ENCODE data around the gene CD248. TPM values are rescaled to one million over a fixed set of nuclear protein-coding genes. Genes with fewer than 3 reads are reported as not detected.

Gene CD248
- total RNA-seq, 1 donor from 2014 or later, result 31.2 TPM

DNA sequence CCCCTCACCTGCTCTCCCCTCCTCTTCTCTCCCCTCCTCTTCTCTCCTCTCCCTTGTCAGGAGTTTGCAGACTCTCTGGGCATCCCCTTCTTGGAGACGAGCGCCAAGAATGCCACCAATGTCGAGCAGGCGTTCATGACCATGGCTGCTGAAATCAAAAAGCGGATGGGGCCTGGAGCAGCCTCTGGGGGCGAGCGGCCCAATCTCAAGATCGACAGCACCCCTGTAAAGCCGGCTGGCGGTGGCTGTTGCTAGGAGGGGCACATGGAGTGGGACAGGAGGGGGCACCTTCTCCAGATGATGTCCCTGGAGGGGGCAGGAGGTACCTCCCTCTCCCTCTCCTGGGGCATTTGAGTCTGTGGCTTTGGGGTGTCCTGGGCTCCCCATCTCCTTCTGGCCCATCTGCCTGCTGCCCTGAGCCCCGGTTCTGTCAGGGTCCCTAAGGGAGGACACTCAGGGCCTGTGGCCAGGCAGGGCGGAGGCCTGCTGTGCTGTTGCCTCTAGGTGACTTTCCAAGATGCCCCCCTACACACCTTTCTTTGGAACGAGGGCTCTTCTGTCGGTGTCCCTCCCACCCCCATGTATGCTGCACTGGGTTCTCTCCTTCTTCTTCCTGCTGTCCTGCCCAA is 40.7 kb downstream of the CD248 start:
- DNase-seq, result no peak

DNA sequence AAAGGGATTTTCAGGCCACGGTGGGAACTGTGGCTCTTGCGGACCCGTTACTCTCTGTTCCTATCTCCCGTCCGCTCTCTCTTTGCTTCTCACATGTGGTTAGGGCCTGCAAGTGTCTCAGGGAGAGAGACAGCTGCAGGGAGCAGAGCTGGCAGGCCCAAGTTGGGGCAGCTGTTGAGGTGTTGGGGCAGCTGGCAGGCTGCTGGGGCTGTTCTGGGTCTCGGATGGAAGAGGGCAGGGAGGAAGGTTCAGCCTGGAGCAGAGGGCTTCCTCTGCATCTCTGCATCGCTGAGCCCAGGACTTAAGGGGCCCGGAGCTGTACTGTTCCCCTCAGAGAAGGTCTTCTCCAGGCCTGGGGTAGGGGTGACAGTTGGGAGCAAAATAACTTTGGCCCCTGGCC is 41.4 kb downstream of the CD248 start:
- no peak for DNase-seq

DNA sequence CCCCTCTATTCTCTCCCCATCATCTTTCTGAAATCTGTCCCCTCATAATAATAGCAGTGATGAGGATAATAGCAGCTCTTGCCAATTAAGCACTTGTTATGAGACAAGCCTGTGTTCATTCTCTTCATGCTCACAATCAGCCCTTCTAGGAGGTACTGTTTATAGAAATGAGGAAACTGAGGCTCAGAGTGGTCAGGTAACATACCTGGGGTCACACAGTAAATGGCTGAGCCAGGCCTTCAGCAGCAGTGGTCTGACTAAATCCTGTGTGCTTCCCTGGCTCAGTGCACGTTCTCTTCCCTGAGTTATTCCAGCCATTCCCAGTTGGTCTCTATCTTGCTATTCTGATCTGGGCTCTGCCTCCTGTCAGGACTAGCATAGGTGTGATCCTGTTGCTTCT is 42.6 kb downstream of the CD248 start:
- DNase-seq, result no peak

DNA sequence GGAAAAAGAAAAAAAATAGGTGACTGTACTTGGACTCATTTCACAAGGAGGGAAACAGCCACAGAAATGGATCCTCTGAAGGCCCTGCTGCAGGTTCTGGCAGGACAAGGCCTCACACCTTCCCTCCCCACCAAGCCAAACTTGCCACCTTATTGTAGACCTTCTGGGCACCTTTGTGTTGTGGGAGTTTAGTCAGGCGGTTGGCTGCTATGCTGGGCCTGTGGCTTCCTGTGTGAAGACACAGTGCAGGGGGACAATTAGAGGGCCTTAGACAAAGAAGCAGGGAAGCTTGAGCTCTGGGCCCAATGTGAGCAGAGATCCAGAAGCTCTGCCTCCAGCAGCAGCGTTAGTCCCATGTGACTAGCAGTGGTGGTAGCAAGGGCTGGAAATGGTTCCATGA is 44.2 kb downstream of the CD248 start:
- no peak for DNase-seq

DNA sequence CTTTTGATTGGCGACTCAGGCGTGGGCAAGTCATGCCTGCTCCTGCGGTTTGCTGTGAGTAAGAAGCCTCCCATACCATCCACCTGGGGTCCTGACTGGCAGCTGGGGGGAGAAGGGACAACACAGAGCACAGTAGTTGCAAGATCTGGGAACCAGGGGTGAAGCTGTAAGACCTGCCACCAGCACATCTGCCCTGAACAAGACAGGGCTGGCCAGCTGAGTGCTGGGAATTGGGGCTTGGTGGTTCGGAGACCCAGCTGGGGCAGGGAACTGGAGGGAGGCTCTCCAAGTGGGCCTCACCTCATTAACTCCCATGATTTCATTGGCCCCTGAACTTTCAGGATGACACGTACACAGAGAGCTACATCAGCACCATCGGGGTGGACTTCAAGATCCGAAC is 45.0 kb downstream of the CD248 start:
- no peak for DNase-seq

DNA sequence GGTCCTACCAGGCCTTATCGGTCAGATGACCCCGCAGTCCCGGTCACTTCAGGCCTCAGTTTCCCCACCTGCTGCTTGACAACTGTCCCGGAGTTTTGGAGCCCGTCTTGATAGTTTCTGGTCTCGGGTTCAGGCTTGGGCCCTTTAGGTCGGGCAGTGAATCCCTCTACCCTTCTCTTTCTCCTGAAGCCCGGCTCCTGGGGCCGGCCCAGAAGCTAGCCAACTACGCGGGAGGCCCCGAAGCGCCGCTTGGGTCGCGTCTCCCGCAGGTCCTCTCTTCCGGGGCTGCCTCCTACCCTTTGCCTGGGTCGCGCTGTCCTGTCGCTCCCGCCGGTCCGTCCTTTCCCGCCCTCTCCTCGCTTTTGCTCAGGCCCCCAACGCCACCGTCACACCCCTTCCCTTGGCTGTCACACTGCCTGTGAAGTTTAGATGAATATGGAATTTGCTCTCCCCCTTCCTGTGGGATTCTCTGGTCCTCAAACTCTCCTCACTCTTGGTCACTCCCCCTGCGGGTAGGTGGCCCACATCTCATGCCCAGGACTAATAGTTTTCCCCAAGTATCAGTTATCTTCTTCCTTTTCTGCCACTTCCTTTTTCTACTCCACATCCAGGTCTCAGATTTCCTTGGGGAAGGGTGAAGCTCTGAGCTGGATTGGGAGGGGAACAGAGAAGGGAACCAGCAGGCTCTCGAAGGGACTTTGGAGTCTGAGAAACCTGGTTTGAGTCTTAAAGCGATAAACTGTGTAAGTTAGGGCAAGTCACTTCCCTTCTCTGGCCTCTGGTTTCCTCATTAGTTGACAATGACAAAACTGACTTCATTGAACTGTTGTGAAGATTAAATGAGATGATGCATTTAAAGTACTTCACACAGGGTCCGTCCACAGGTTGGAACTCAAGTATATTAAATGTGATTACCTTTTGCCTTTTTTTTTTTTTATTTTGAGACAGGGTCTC is 47.6 kb downstream of the CD248 start:
- DNase-seq, result no peak

DNA sequence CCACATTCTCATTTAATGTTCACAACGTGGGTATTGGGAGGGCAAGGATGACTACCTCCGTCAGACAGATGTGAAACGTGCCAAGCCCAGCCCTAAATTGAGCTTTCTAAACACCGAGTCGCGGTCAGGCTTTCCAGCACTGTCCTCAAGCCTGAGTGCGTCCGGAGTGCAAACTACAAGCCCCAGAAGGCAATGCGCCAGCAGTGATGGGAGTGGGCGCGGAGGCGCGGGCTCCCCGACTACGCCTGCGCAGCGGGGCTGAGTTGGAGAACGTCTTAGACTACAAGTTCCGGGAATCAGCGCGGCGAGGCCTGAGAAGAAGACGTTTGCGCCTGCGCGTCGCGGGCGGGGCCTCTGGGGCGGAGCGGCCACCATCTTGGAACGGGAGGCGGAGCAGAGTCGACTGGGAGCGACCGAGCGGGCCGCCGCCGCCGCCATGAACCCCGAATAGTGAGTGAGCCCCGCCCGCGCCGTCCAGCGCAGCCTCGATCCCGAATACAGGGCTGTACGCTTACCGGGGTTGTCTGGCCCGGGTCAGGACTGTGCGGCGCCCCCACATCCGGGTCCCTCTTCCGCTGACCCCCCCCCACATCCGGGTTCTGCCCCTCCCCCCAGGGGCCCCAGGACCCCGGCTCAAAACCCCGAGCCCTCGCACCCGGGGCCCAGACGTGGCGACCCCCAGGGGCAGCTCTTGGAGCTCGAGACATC is 48.4 kb downstream of the CD248 start, which contains the start of gene RAB1B:
Gene RAB1B (plus strand): TSS at position 396 of the 708 bp plus-strand sequence. CDS start 41 bp downstream, at position 437.
- DNase-seq, result peak; percentile 100

DNA sequence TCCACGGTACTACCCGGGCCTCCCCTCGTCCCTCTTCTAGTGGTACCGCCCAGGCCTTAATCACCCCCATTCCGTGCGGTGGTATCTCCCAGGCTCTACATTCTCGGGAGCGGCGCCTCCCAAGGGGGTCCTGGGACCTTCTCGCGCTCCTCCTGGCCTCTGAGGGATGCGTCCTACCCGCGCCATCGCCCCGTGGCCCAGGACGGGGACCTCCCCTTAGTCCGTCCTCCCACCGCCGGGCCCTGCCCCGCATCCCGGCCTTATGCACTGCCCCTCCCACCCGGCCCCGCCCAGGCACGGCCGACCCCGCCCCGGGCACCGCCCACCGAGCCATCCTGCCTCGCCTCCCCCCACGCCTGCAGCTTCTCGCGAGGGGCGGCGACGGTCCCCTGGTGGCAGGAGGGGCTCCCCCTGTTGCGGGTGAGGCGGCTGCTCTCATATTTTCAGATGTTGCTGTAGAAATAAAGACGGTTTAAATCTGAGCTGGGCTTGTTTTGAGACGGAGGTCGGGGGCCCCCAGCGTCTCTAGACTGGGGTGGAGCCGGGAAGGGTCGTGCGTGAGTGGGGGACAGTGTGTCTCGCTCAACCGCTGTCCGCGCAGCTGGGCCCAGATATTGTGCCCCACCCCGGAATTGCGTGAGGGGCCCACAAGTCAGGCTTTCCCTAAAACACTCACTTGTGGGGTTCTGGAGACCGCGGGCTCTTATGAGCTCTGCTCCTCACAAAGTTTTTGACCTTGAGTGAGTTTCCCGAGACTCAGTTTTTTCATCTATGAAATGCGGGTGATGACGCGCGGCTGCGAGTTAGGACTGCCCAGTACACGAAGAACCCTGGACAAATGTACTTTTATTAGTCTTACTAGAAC is 49.2 kb downstream of the CD248 start:
- peak; percentile 95 for DNase-seq

DNA sequence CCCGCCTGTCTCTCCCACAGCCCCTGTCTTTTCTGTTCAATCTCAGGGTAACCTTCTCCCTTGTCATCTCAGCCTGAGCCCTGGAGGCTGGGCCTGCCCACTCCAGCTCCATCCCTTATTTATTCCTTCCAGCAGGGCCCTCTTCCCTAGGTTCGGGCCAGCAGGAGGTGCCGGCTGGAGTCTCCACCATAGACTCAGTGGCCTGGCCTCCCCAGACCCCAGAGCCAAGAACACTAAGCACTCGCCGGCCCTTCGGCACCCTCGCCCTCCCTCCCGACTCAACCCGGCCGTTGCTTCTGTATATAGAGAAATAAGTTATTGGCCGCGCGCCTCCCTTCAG is 49.8 kb downstream of the CD248 start:
- no peak for DNase-seq

DNA sequence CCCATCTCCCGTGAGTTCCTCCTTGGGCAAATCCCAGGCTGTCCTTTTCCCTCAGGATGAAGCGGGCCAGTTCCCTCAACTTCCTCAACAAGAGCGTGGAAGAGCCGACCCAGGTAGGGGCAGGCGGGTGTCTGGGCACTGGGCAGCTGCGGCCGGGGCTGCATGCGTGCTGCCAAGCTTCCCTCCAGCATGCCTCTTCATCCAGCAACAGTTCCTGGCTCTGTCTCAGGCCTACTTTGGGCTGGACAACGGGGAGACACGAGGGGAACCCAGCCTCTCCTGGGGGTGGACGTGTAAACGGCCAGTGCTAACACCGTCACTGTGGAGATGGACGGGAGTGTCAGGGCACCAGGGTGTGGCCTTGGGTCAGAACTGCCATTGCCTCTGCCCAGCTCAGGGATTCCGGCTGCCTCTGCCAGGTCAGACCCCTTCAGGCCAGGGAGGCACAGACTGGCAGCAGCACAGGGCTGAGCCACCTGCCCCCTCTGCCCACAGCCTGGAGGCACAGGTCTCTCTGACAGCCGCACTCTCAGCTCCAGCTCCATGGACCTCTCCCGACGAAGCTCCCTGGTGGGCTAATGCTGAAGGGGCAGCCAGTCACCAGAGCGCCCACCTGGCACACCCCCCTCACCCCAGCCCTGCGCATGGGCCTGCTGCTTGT is 50.3 kb downstream of the CD248 start:
- DNase-seq, result no peak

DNA sequence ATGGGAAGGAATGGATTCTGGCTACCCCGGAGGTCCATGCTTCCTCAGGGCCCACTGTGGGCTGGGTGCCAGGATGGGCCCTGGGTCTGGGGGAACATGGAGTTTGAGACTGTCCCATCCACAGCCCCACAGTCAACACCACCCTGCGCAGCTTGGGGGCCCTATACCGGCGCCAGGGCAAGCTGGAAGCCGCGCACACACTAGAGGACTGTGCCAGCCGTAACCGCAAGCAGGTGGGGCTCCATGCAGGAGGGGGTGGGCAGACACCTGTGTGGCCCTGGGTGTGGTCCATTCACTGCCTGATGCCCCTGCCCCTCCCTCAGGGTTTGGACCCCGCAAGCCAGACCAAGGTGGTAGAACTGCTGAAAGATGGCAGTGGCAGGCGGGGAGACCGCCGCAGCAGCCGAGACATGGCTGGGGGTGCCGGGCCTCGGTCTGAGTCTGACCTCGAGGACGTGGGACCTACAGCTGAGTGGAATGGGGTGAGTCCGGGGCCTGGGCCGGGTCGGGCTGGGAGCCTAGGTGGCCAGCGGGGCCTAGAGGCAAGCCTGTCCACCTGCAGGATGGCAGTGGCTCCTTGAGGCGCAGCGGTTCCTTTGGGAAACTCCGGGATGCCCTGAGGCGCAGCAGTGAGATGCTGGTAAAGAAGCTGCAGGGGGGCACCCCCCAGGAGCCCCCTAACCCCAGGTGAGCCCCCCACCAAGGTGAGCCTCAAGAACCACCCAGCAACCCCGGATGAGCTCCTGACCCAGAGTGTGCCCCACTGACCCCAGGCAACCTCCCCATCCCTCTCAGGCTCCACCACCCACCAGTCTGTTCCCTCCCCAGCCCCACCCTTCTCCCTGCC is 51.1 kb downstream of the CD248 start:
- DNase-seq, result no peak

DNA sequence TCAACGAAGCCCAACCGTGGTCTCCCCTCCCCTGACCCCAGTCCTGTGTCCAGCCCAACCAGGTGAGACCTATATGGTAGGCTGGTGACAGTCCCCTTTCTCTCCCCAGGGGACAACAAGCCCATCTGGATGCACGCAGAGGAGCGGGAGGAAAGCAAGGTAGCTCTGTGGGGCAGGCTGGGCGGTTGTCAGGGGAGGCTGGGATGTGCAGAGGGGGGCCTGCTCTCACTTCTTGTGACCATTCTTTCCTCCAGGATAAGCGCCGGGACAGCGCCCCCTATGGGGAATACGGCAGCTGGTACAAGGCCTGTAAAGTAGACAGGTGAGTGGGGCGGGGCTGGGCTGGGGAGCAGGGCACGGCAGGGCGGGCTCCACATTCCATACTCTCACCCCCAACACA is 51.9 kb downstream of the CD248 start:
- no peak for DNase-seq

Other genes with a start within 250 kb of the CD248 start
- 31.0 TPM for gene PACS1, start 246.8 kb downstream of the CD248 start, total RNA-seq
- 9.8 TPM for gene KLC2, start 59.3 kb downstream of the CD248 start, total RNA-seq
- gene RAB1B, start 48.4 kb downstream of the CD248 start, total RNA-seq, result 33.6 TPM
- gene CNIH2, start 38.9 kb downstream of the CD248 start, total RNA-seq, result 0.59 TPM
- gene YIF1A, start 27.9 kb downstream of the CD248 start, total RNA-seq, result 49.7 TPM
- gene TMEM151A, start 25.1 kb downstream of the CD248 start, total RNA-seq, result not detected
- 3.6 TPM for gene RIN1, start 19.4 kb upstream of the CD248 start, total RNA-seq
- gene BRMS1, start 28.1 kb upstream of the CD248 start, total RNA-seq, result 14.6 TPM
- 16.0 TPM for gene B4GAT1, start 30.6 kb upstream of the CD248 start, total RNA-seq
- 0.89 TPM for gene SLC29A2, start 54.7 kb upstream of the CD248 start, total RNA-seq
- gene NPAS4, start 104.0 kb upstream of the CD248 start, total RNA-seq, result 2.7 TPM
- gene MRPL11, start 121.8 kb upstream of the CD248 start, total RNA-seq, result 18.8 TPM
- 5.0 TPM for gene PELI3, start 149.9 kb upstream of the CD248 start, total RNA-seq
- 16.0 TPM for gene DPP3, start 163.4 kb upstream of the CD248 start, total RNA-seq
- gene BBS1, start 193.6 kb upstream of the CD248 start, total RNA-seq, result 25.0 TPM
- 4.3 TPM for gene ZDHHC24, start 229.0 kb upstream of the CD248 start, total RNA-seq
- gene ACTN3, start 229.9 kb upstream of the CD248 start, total RNA-seq, result 13.5 TPM